K562 (cell line): ENCODE measurements around the gene GCSAM. TPM values are rescaled to one million over a fixed set of nuclear protein-coding genes. Genes with fewer than 3 reads are reported as not detected.

Source experiments
- ATAC-seq: fragments of 200-7000 bp; cut with Tn5 transposase; 3 replicates; pipeline ENCODE4 v1.9.1; 2020; ENCODE audit warnings: moderate library complexity
- BruUV-seq: library from RNA; stranded (reverse); fragments of 400-500 nt; replicated peaks from 2 replicates; lab custom pipeline; 2021; lab: Mats Ljungman, UMichigan
- CTCF ChIA-PET: fragments of 300-600 bp; formaldehyde crosslinking; extraction: SDS; loops from one replicate; lab custom pipeline; 2021; ENCODE audit warnings: low intra/inter-chr PET ratio; lab: Yijun Ruan, JAX
- POLR2A ChIA-PET: fragments of 300-600, 350-650 bp; sonication (Branson Sonifier 250); formaldehyde crosslinking; extraction: SDS; loops from one replicate; lab custom pipeline; 2021; ENCODE audit warnings: antibody characterized with exemption, inconsistent platforms; lab: Yijun Ruan, JAX
- DNase-seq, 4 experiments: peaks; one replicate each; pipeline versions ENCODE4 v3.0.0 to v3.0.0-alpha.2; 2011 to 2018; ENCODE audit warnings: low spot score in 3 of 4, mixed read lengths in 3 of 4; ENCODE audit errors: extremely low read depth in 1 of 4
- FAIRE-seq: peaks from 2 replicates; lab custom pipeline; 2011; peaks lifted over from hg19 to GRCh38; lab: Jason Lieb, UNC
- H2AFZ ChIP-seq: 2 replicates; pipeline ENCODE4 v1.6.0; 2011; ENCODE audit warnings: low read depth, low read length, control low read depth, inconsistent platforms
- H3K27ac ChIP-seq: fragments of 200-600 bp; 3 replicates; pipeline ENCODE4 v1.8.0; 2011; ENCODE audit warnings: low read depth, mild to moderate bottlenecking, control low read depth, inconsistent platforms, low read length, moderate library complexity, mixed read lengths; ENCODE audit errors: extremely low read depth
- H3K27me3 ChIP-seq, 2 experiments: fragments of 300-600 bp in 1 of 2; 2 replicates in 1 of 2; 3 replicates in 1 of 2; pipeline versions ENCODE4 v1.6.0 to v1.8.0; 2011; ENCODE audit warnings: inconsistent platforms in 2 of 2, low read length in 2 of 2, mild to moderate bottlenecking in 1 of 2, mixed read lengths in 1 of 2, moderate library complexity in 1 of 2; ENCODE audit not compliant: control insufficient read depth in 2 of 2, insufficient read depth in 2 of 2
- H3K36me3 ChIP-seq: fragments of 300-600 bp; 3 replicates; pipeline ENCODE4 v1.8.0; 2011; ENCODE audit warnings: mild to moderate bottlenecking, low read length, inconsistent platforms; ENCODE audit not compliant: control insufficient read depth, insufficient read depth
- H3K4me1 ChIP-seq, 2 experiments: fragments of 200-600 bp in 1 of 2; replicated peaks in 1 of 2; 2 replicates in 1 of 2; 3 replicates in 1 of 2; pipeline versions ENCODE4 v1.5.1 to v1.8.0; 2011; ENCODE audit warnings: inconsistent platforms in 2 of 2, low read length in 2 of 2, mild to moderate bottlenecking in 1 of 2, mixed read lengths in 1 of 2, moderate library complexity in 1 of 2; ENCODE audit not compliant: control insufficient read depth in 2 of 2, insufficient read depth in 2 of 2
- H3K4me2 ChIP-seq: 2 replicates; pipeline ENCODE4 v1.6.1; 2011; ENCODE audit warnings: low read length, control low read depth, inconsistent platforms, mixed read lengths; ENCODE audit not compliant: insufficient read depth
- H3K4me3 ChIP-seq: fragments of 200-600 bp; sonication (generic), shearing (Covaris generic); 2 replicates; pipeline ENCODE4 v1.5.1; 2016; ENCODE audit warnings: control low read depth, inconsistent platforms
- H3K79me2 ChIP-seq: fragments of 200-600 bp; 3 replicates; pipeline ENCODE4 v1.8.0; 2011; ENCODE audit warnings: low read length, inconsistent platforms; ENCODE audit not compliant: control insufficient read depth, insufficient read depth
- H3K9ac ChIP-seq, 2 experiments: 2 replicates each; pipeline versions ENCODE4 v1.6.0 to v1.6.1; 2011; ENCODE audit warnings: low read depth in 2 of 2, low read length in 2 of 2, control low read depth in 1 of 2, inconsistent platforms in 1 of 2, mild to moderate bottlenecking in 1 of 2, mixed read lengths in 1 of 2; ENCODE audit not compliant: insufficient read depth in 1 of 2
- H3K9me1 ChIP-seq: one replicate; pipeline ENCODE4 v1.6.0; 2011; ENCODE audit warnings: inconsistent platforms, mild to moderate bottlenecking, low read length, moderate library complexity; ENCODE audit not compliant: control insufficient read depth, insufficient read depth
- H3K9me3 ChIP-seq: replicated peaks from 2 replicates; pipeline ENCODE4 v1.5.1; 2011; ENCODE audit warnings: low read depth, low read length, inconsistent platforms; ENCODE audit not compliant: control insufficient read depth, insufficient read depth
- H4K20me1 ChIP-seq: replicated peaks from 2 replicates; pipeline ENCODE4 v1.6.1; 2011; ENCODE audit warnings: low read length, inconsistent platforms, mixed read lengths; ENCODE audit not compliant: control insufficient read depth, insufficient read depth
- HDAC3 ChIP-seq: fragments of 450-650 bp; IDR thresholded peaks from 2 replicates; pipeline ENCODE4 v1.6.1; 2018; ENCODE audit warnings: borderline replicate concordance, mild to moderate bottlenecking, moderate library complexity; ENCODE audit not compliant: partially characterized antibody
- MYBL2 ChIP-seq, 2 experiments: fragments of 450-650 bp in 1 of 2; sonication (generic) in 1 of 2; formaldehyde crosslinking in 1 of 2; IDR thresholded peaks; 2 replicates each; pipeline versions ENCODE4 v1.6.1 to v1.8.1; 2017 to 2022; ENCODE audit warnings: borderline replicate concordance in 1 of 2, inconsistent platforms in 1 of 2, low read depth in 1 of 2, mild to moderate bottlenecking in 1 of 2, missing genetic modification reagents in 1 of 2, moderate library complexity in 1 of 2
- NFATC3 ChIP-seq: fragments of 450-650 bp; IDR thresholded peaks from 2 replicates; pipeline ENCODE4 v1.6.1; 2017; ENCODE audit warnings: mild to moderate bottlenecking
- POLR2H ChIP-seq: IDR thresholded peaks from 2 replicates; pipeline ENCODE4 v1.6.1; 2016; ENCODE audit warnings: missing genetic modification characterization, low read depth, mild to moderate bottlenecking, control low read depth, missing compliant biosample characterization, moderate library complexity
- SMARCA4 ChIP-seq: fragments of 450-650 bp; IDR thresholded peaks from 2 replicates; pipeline ENCODE4 v1.6.1; 2016
- TBL1XR1 ChIP-seq, 2 experiments: IDR thresholded peaks; 2 replicates each; pipeline ENCODE4 v1.6.1; 2012; ENCODE audit warnings: improper control_type of control experiment in 2 of 2, low read length in 2 of 2, mild to moderate bottlenecking in 1 of 2
- THRA ChIP-seq: fragments of 450-650 bp; IDR thresholded peaks from 2 replicates; pipeline ENCODE4 v1.6.1; 2017; ENCODE audit warnings: mild to moderate bottlenecking, moderate library complexity
- VEZF1 ChIP-seq: fragments of 200-800 bp; sonication (Bioruptor generic); IDR thresholded peaks from 2 replicates; pipeline ENCODE4 v1.6.1; 2017; ENCODE audit warnings: missing genetic modification characterization, missing compliant biosample characterization
- ZC3H11A ChIP-seq: IDR thresholded peaks from 2 replicates; pipeline ENCODE4 v1.6.1; 2012; ENCODE audit warnings: low read depth, low read length, improper control_type of control experiment
- ZNF384 ChIP-seq: IDR thresholded peaks from 2 replicates; pipeline ENCODE4 v1.6.1; 2012; ENCODE audit warnings: low read depth, low read length, improper control_type of control experiment
- WGBS: fragments of 100-300 bp; shearing (Covaris generic); methylation state at CpG from one replicate; pipeline ENCODE4 v1.1.6; 2016; ENCODE audit warnings: low coverage, mixed read lengths; ENCODE audit not compliant: insufficient coverage; ENCODE audit errors: missing lambda C conversion rate; 5-methylcytosine and 5-hydroxymethylcytosine counted together
- in situ Hi-C: fragments of 300-500 bp; cut with MboI; formaldehyde crosslinking; loops from 4 replicates; pipeline ENCODE4 v1.15.0; 2018; ENCODE audit warnings: inconsistent platforms, mixed read lengths
- intact Hi-C: fragments of 100-400 bp; cut with micrococcal nuclease; formaldehyde crosslinking; loops from 2 replicates; pipeline ENCODE4 v1.14.2; 2022
- polyA plus RNA-seq, 8 experiments: library from polyadenylated mRNA; depleted of rRNA in 4 of 8; stranded (reverse) in 5 of 8; unstranded in 3 of 8; fragments of >200 nt; fragmentation: Nextera tagmentation in 2 of 8; fragmentation: Illumina TruSeq in 1 of 8; extraction: Ambion mirVana in 2 of 8; extraction: Trizol in 1 of 8; gene quantifications; 2 replicates each; pipeline versions ENCODE4 v1.2.1 to v1.2.3, GENCODE V29; 2011 to 2014; ENCODE audit warnings: inconsistent platforms in 1 of 8, missing spikeins in 1 of 8
- total RNA-seq, 7 experiments: library from RNA; depleted of rRNA in 6 of 7; stranded (reverse); fragments of >200 nt in 6 of 7; fragmentation: Illumina TruSeq in 2 of 7; extraction: Trizol in 2 of 7; gene quantifications; 2 replicates each; pipeline versions ENCODE4 v1.2.1 to v1.2.3, GENCODE V29; 2011 to 2021; ENCODE audit warnings: low replicate concordance in 1 of 7
- TF ChIP-seq, protein P1 (sequence below): fragments of 200-400 bp; formaldehyde crosslinking; IDR thresholded peaks from 2 replicates; pipeline ENCODE4 v1.6.1; 2017; ENCODE audit warnings: mild to moderate bottlenecking, low read depth, low read length, moderate library complexity

The GCSAM gene
- total and polyA plus RNA-seq, 9 of the 15 experiments (the other 6 are each of a cell fraction or from before 2014, with no cell fraction given) = 0.10 TPM; not detected in 8

DNA sequence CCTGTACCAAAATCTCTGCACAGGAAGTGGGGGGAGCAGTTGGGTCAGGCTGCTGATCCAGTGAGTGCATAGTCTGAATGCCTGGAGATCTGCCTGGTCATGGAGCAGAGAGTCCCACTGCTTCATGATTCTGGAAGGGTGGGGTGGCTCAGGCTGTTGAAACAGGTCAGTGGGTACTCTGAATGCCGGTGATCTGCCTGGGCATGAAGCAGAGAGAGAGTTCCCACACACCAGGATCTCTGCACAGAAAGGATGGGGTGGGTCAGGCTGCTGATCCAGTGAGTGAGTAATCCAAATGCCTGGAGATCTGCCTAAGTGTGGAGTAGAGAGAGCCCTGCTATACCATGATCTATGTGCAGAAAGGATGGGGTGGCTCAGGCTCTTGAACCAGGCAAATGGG is 16.1 kb upstream of the GCSAM start:
- no peaks in the 10 kb centered on the region for H3K9me3 ChIP-seq

More for the DNA sequence above, 16.1 kb upstream of the GCSAM start:
- H3K4me2 ChIP-seq = no peak overlapping the region
- H3K4me1 ChIP-seq = no peaks in the 10 kb centered on the region
- no CpG with 5 or more reads among the region's 1 CpG for WGBS
- in situ Hi-C loops = no loop called here
- no peaks in the 10 kb centered on the region for H4K20me1 ChIP-seq
- H2AFZ ChIP-seq = no peak overlapping the region
- FAIRE-seq (no peak), ATAC-seq (no peak), DNase-seq (no peak)
- CTCF ChIA-PET = no interaction called here
- POLR2A ChIA-PET = no interaction called here
- no peaks in the 10 kb centered on the region for H3K27me3 ChIP-seq
- no TSS peak for BruUV-seq
- intact Hi-C loops = no loop called here
- TF ChIP-seq HDAC3 (no peak), MYBL2 (IDR thresholded peaks at IDR 0.05; ENCODE audit: low read depth) (no peak), MYBL2 (CRISPR knock-in tag; IDR thresholded peaks at IDR 0.05; ENCODE audit: borderline replicate concordance) (no peak), NFATC3 (no peak), VEZF1 (no peak), ZC3H11A (no peak), SMARCA4 (no peak), ZNF384 (no peak), TBL1XR1 (IDR thresholded peaks at IDR 0.05; ENCODE audit: low read length in 2 of 2) (no peak), THRA (no peak), POLR2H (tag) (no peak)
- TF ChIP-seq, protein P1, sequence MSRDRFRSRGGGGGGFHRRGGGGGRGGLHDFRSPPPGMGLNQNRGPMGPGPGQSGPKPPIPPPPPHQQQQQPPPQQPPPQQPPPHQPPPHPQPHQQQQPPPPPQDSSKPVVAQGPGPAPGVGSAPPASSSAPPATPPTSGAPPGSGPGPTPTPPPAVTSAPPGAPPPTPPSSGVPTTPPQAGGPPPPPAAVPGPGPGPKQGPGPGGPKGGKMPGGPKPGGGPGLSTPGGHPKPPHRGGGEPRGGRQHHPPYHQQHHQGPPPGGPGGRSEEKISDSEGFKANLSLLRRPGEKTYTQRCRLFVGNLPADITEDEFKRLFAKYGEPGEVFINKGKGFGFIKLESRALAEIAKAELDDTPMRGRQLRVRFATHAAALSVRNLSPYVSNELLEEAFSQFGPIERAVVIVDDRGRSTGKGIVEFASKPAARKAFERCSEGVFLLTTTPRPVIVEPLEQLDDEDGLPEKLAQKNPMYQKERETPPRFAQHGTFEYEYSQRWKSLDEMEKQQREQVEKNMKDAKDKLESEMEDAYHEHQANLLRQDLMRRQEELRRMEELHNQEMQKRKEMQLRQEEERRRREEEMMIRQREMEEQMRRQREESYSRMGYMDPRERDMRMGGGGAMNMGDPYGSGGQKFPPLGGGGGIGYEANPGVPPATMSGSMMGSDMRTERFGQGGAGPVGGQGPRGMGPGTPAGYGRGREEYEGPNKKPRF = no peak
- H3K9ac ChIP-seq = no peak overlapping the region
- H3K36me3 ChIP-seq = no peaks in the 10 kb centered on the region
- no peaks in the 10 kb centered on the region for H3K79me2 ChIP-seq
- no peak overlapping the region for H3K4me3 ChIP-seq
- no peaks in the 10 kb centered on the region for H3K9me1 ChIP-seq
- H3K27ac ChIP-seq = no peak overlapping the region
